Lower leg skin (tissue), 3 donors: ENCODE data around the gene ST6GALNAC3.

Experiments used
- POLR2A ChIP-seq, 2 donors: fragments of 450-650 bp; IDR thresholded peaks; one replicate each; pipeline ENCODE4 v1.6.1; 2016 to 2017; ENCODE audit warnings: antibody characterized with exemption in 2 of 2, mild to moderate bottlenecking in 1 of 2, moderate library complexity in 1 of 2
- TF ChIP-seq, protein P1 (sequence below), 3 donors: fragments of 450-650 bp; IDR thresholded peaks; one replicate each; pipeline ENCODE4 v1.5.1; 2016; ENCODE audit warnings: antibody characterized with exemption in 3 of 3, mild to moderate bottlenecking in 3 of 3, moderate library complexity in 2 of 3

DNA sequence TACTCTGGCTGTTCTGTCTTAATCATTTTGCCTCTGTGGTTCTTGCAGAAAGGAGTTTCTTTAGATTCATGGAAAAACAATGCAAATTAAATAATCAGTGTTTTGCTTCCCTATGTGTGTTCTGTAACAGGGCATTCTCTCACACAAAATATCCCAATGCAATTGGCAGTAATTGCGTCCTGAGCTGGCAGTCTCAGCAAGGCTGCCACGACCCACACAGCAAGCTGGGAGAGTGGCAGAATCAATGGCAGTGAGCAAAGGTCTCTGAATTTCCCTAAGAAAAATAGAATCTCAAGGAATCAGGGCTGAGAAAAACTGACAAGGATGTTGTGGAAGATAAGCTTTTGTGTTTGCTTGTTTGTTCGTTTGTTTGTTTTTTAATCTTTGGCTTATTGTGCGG is 594.6 kb downstream of the ST6GALNAC3 start:
- TF ChIP-seq, protein P1, sequence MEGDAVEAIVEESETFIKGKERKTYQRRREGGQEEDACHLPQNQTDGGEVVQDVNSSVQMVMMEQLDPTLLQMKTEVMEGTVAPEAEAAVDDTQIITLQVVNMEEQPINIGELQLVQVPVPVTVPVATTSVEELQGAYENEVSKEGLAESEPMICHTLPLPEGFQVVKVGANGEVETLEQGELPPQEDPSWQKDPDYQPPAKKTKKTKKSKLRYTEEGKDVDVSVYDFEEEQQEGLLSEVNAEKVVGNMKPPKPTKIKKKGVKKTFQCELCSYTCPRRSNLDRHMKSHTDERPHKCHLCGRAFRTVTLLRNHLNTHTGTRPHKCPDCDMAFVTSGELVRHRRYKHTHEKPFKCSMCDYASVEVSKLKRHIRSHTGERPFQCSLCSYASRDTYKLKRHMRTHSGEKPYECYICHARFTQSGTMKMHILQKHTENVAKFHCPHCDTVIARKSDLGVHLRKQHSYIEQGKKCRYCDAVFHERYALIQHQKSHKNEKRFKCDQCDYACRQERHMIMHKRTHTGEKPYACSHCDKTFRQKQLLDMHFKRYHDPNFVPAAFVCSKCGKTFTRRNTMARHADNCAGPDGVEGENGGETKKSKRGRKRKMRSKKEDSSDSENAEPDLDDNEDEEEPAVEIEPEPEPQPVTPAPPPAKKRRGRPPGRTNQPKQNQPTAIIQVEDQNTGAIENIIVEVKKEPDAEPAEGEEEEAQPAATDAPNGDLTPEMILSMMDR (IDR thresholded peaks at IDR 0.05): no peak
- no peak for TF ChIP-seq POLR2A (IDR thresholded peaks at IDR 0.05)
